Activated T-helper 2 cell treated with anti-CD3 and anti-CD28 coated beads, Interferon-gamma antibody, Interleukin-2, Interleukin-4, amounts not matched to agents 10 μg/mL and 5 μg/mL and 100 μg/mL, durations not matched to agents 14 hours and 24 hours and 36 hours (primary cell): ENCODE measurements around the gene MRPL48. TPM values are rescaled to one million over a fixed set of nuclear protein-coding genes. Genes with fewer than 3 reads are reported as not detected.
"Not testable (repeated sequence)": the region's sequence is repeated elsewhere in the genome, so short reads cannot be mapped to it uniquely, and the experiment has no call there.

Experiments used
- DNase-seq: peaks from one replicate; pipeline ENCODE4 v3.0.0; 2021; ENCODE audit warnings: low spot score
- H3K27ac Mint-ChIP-seq: one replicate; pipeline ENCODE4 v1.8.0; 2021; ENCODE audit warnings: mixed read lengths
- H3K27me3 Mint-ChIP-seq: one replicate; pipeline ENCODE4 v1.8.0; 2021; ENCODE audit warnings: low read depth, mixed read lengths
- H3K36me3 Mint-ChIP-seq: one replicate; pipeline ENCODE4 v1.8.0; 2021; ENCODE audit warnings: low read depth, mixed read lengths
- H3K4me1 Mint-ChIP-seq: one replicate; pipeline ENCODE4 v1.8.0; 2021; ENCODE audit warnings: low read depth, mixed read lengths
- H3K4me3 Mint-ChIP-seq: one replicate; pipeline ENCODE4 v1.8.0; 2021; ENCODE audit warnings: low read depth, mild to moderate bottlenecking, moderate library complexity, mixed read lengths
- H3K9me3 Mint-ChIP-seq: one replicate; pipeline ENCODE4 v1.8.0; 2021; ENCODE audit warnings: mixed read lengths
- intact Hi-C: fragments of 100-400 bp; cut with micrococcal nuclease; formaldehyde crosslinking; loops from one replicate; pipeline ENCODE4 v1.15.1; 2023
- total RNA-seq: library from RNA; stranded (reverse); gene quantifications from 2 replicates; pipeline ENCODE4 v1.2.3, GENCODE V29; 2022

The MRPL48 gene
- total RNA-seq, 1 donor from 2014 or later: 63.1 TPM

DNA sequence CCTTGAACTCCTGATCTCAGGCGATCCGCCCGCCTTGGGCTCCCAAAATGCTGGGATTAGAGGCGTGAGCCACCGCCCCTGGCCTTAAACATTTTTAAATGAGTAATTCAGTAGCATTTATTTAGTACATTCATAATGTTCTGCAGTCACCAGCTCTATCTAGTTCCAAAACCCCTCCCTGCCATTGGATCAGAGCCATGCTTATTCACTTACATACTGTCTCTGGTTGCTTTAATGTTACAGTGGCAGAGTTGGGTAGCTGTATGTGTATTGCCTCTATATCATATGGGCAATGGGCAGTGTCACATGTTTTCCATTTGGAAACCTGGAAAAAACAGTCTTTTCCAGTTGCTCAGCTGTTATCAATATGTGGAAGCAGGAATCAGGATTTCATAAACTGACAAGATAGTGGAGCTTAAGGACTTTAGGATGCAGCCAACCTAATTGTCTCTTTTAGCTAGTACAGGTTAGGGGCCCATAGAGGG, 78.5 kb downstream of the MRPL48 start:
- Mint-ChIP-seq H3K27ac (no peak overlapping the region), H3K36me3 (peaks cover 42% of the 10 kb centered on the region), H3K27me3 (no peaks in the 10 kb centered on the region), H3K4me1 (no peaks in the 10 kb centered on the region), H3K4me3 (no peak overlapping the region), H3K9me3 (no peaks in the 10 kb centered on the region)
- DNase-seq: no peak
- intact Hi-C loops: no loop called here

DNA sequence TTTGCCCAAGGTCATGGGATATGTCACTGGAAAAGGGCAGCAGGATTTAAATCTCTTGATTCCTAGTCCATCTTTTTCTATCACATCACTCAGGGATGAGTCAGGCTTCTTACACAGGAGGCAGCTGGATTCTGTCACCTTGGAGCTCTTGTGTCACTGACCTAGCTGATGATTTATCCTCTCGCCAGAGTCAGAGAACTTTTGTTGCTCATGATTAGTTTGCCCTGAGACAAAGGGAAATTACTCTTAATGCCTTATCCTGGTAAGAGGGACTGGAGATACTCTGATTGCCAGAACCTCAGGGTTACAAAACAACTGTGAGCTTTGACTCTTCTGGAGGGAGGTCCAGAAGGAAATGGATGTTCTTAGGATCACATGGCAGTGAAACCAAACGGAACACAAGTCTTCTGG, 78.9 kb downstream of the MRPL48 start:
- Mint-ChIP-seq H3K36me3 (peaks cover 42% of the 10 kb centered on the region), H3K4me3 (no peak overlapping the region), H3K27me3 (no peaks in the 10 kb centered on the region), H3K27ac (no peak overlapping the region), H3K9me3 (no peaks in the 10 kb centered on the region), H3K4me1 (no peaks in the 10 kb centered on the region)
- intact Hi-C loops: no loop called here
- no peak for DNase-seq

DNA sequence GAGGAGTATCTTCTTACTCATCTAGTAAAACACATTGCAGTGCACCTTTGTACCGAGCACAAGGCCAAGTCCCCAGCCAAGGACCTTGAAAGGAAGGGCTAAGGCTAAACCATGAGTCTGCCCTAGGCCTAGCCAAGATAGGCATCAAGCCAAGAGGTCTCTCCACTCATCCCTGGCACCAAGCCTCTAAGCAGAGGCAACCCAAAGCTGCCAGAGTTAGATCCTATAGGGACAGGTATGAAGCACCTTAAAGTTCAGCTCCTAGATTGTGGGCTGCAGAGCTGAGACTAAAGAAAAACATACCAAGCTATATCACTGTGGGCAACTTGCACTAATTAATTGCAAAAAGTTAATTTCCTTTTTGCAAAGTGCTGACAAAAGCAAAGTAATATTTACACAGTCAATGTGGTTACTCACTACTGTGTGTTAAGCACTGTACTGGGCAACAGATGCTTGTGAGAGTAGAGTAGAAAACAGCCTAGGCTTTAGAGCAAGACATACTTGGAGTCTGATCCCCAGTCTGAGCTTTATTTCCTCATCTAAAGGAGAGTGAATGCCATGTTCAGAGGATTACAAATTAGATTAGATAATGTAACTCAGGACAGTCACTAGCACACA, 81.8 kb downstream of the MRPL48 start:
- Mint-ChIP-seq H3K4me3 (no peak overlapping the region), H3K9me3 (no peaks in the 10 kb centered on the region), H3K27ac (no peak overlapping the region), H3K27me3 (no peaks in the 10 kb centered on the region), H3K36me3 (peaks cover 47% of the 10 kb centered on the region), H3K4me1 (no peaks in the 10 kb centered on the region)
- intact Hi-C loops: no loop called here
- DNase-seq: no peak

DNA sequence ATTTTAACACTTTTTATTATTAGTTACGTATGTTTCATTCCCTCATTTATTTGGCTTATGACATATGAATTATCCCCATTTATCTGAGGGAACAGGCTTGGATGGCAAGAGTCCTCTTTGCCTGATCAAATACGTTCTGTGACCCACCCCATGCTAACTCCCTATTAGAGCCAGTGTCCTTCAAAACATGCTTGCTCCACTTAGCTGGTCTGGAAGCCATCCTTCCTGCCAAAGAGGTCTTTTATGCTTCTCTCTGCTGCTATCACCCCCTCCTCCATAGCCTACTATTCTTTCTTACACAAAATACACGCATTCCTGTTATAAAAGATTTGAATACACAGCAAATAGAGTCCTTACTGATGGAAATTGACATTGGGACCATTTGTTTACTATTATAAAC, 82.6 kb downstream of the MRPL48 start:
- intact Hi-C loops: no loop called here
- Mint-ChIP-seq H3K9me3 (no peaks in the 10 kb centered on the region), H3K27me3 (no peaks in the 10 kb centered on the region), H3K4me3 (no peak overlapping the region), H3K27ac (no peak overlapping the region), H3K36me3 (peaks cover 47% of the 10 kb centered on the region), H3K4me1 (peaks cover 8% of the 10 kb centered on the region)
- DNase-seq: no peak

DNA sequence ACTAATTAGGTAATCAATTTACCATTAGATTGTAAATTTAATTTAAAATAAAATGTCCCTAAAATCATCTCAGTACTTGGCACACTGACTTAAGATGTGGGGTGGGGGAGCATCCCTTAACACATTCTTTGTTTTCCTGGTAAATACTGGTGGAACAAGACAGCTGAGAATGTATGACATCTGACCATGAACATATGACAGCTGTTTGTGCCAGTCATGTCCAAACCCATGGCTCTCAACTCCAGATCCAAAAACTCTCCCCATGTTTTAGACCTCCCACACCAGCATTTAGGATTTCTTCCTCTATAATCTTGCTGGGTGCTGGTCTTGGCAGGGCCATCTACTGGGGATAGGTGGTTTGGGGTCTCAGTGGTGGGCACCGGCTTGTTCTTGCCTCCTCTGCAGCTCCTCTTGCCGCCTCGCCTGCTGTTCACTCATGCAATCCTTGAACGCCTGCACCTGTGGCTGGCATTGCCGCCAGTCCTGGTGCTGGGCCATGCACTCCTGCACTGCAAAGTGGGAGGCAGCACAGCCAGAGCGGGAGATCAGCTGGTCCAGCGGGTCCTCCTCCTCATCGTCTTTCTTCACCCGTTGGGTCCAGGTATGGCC, 85.2 kb downstream of the MRPL48 start:
- no peaks in the 10 kb centered on the region for H3K27me3 Mint-ChIP-seq
- no peak overlapping the region for H3K27ac Mint-ChIP-seq

DNA sequence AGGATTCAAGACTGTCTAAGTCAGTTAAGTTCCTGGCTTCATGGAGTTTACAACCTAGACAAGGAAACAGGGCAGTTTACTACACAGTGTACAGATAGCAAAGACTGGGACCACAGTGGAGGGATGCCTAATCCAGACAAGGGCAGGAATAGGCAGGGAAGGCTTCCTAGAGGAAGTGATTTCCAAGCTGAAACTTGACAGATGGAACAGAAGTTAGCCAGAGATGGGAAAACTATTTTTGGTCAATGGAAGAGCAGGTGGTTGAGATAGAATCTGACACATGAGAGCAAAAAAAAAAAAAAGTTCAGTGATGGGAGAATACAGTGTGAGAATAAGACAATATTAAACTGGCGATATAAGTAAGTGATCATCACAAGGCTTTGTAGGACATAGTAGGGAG, 87.7 kb downstream of the MRPL48 start:
- peak overlapping the region; percentile 96 for H3K27ac Mint-ChIP-seq
- no peaks in the 10 kb centered on the region for H3K9me3 Mint-ChIP-seq
- intact Hi-C loops: loop anchor here (5.0 kb wide), 1 partner anchor 297 kb away; the partner anchor contains the start of genes C2CD3 and PPME1
- H3K4me3 Mint-ChIP-seq: peak overlapping the region; percentile 98
- H3K27me3 Mint-ChIP-seq: no peaks in the 10 kb centered on the region
- H3K36me3 Mint-ChIP-seq: peaks cover 41% of the 10 kb centered on the region
- peaks cover 19% of the 10 kb centered on the region for H3K4me1 Mint-ChIP-seq
- no peak for DNase-seq

More for the DNA sequence above, 85.2 kb downstream of the MRPL48 start:
- Mint-ChIP-seq H3K4me1 (peaks cover 17% of the 10 kb centered on the region), H3K4me3 (no peak overlapping the region), H3K9me3 (no peaks in the 10 kb centered on the region), H3K36me3 (peaks cover 53% of the 10 kb centered on the region)
- DNase-seq: no peak
- intact Hi-C loops: no loop called here

DNA sequence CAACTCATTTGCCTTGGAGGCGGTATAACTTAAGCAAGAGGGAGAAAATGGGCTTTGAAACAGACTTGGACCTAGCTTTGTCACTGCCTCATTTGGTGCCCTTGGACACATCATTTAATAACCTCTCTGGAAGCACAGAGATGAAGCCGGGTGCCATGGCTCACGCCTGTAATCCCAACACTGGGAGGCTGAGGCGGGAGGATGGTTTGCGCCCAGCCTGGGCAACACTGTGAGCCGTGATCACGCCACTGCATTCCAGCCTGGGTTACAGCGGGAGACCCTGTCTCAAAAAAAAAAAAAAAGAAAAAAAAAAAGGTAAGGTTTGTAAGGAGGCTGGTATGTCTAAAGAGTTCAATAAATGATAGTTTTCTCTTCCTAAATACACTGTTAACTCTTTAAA, 88.2 kb downstream of the MRPL48 start:
- Mint-ChIP-seq H3K27me3 (no peaks in the 10 kb centered on the region), H3K4me3 (peak overlapping the region; percentile 98), H3K4me1 (peaks cover 19% of the 10 kb centered on the region), H3K9me3 (no peaks in the 10 kb centered on the region), H3K27ac (peak overlapping the region; percentile 96), H3K36me3 (peaks cover 40% of the 10 kb centered on the region)
- DNase-seq: no peak
- intact Hi-C loops: loop anchor here (1.0 to 5.0 kb wide), 4 partner anchors 97 to 296 kb away; partner anchors contain the start of genes C2CD3, PPME1 and RAB6A

DNA sequence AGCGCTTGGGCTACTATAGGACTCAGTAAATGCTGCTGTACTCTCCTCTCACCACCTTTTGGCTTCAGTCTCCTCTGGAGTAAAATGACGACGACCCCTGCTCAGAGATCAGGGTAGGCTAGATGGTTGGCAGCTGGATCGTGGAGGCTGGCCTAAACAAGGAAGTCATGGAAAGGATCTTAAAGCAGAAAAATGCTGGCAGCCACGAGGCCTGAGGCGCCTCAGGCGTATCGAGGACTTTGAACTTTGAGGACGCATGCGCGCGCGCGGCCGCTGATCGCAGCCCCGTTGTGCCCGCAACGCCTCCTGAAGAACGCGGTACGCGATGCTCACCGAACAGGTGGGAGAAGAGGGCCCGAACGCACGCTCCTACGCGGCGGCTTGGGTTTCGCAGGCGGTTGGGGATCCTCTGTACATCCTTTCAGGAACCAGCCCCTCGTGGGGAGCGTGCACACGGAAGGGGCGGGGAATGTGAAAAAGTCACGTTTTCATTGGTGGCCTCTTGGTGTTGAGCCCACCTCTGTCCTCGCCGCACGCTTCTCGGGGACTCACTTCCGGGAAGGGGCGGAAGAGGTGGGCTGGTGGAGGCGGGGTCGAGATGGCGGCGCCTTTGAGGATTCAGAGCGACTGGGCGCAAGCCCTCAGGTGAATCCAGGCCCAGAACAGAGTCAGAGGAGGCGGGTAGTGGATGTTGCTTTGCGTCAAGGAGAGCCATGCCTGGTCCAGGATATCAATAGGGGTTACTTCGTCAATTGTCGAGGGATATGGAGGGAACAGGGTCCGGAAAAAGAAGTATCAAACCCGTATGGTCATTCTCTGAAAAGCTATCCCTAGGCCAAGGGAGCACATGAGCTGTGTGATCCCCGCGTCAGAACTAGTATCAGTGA, 89.0 kb downstream of the MRPL48 start, which contains the start of the genes COA4 and PAAF1:
Gene COA4 (minus strand): TSS at position 423 of the 887 bp plus-strand sequence. CDS start 3,468 bp downstream, outside the sequence.
Gene PAAF1 (plus strand): TSS at position 576 of the 887 bp plus-strand sequence. CDS start 23 bp downstream, at position 599.
- H3K27me3 Mint-ChIP-seq: no peaks in the 10 kb centered on the region
- DNase-seq: peak; percentile 93
- H3K4me1 Mint-ChIP-seq: peaks cover 19% of the 10 kb centered on the region
- intact Hi-C loops: loop anchor here (1.0 to 5.0 kb wide), 4 partner anchors 98 to 296 kb away; partner anchors contain the start of genes C2CD3, PPME1 and RAB6A
- H3K4me3 Mint-ChIP-seq: peak within 1 kb of the TSS; percentile 98
- peak within 1 kb of the TSS; percentile 96 for H3K27ac Mint-ChIP-seq
- H3K36me3 Mint-ChIP-seq: peaks cover 36% of the 10 kb centered on the region
- no peaks in the 10 kb centered on the region for H3K9me3 Mint-ChIP-seq

DNA sequence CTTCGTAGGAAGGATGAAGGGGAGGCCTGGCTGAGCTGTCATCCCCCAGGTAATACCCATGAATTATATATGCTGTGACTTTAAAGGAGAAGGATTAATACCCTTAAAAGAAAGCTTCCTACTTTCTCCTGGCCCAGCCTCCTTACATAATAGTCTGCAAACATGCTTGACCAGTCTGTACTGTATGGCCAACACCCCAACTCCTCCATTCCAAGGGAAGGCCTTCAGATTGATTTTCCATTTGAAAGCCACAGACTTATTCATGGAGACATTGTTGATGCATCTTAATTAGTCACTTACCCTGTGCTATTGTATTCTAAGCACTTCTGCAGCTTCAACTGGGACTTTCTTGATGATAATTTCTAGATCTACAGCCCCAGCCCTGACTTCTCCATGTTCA, 91.1 kb downstream of the MRPL48 start:
- DNase-seq: no peak
- no peak overlapping the region for H3K4me3 Mint-ChIP-seq
- intact Hi-C loops: loop anchor here (5.0 kb wide), 1 partner anchor 294 kb away; the partner anchor contains the start of genes C2CD3 and PPME1
- H3K27me3 Mint-ChIP-seq: no peaks in the 10 kb centered on the region
- H3K9me3 Mint-ChIP-seq: no peaks in the 10 kb centered on the region
- H3K27ac Mint-ChIP-seq: no peak overlapping the region
- peaks cover 25% of the 10 kb centered on the region for H3K36me3 Mint-ChIP-seq
- peaks cover 19% of the 10 kb centered on the region for H3K4me1 Mint-ChIP-seq

DNA sequence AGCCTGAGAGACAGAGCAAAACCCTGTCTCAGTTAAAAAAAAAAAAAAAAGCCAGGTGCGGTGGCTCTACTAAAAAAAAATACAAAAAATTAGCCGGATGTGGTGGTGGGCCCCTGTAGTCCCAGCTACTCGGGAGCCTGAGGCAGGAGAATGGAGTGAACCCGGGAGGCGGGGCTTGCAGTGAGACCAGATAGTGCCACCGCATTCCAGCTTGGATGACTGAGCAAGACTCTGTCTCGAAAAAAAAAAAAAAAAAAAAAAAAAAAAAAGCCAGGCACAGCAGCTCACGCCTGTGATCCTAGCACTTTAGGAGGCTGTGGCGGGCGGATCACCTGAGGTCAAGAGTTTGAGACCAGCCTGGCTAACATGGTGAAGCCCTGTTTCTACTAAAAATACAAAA, 92.8 kb downstream of the MRPL48 start:
- H3K4me1 Mint-ChIP-seq, H3K9me3 Mint-ChIP-seq, H3K27me3 Mint-ChIP-seq, intact Hi-C loops, H3K27ac Mint-ChIP-seq, H3K4me3 Mint-ChIP-seq, DNase-seq: not testable (repeated sequence)
- H3K36me3 Mint-ChIP-seq: peaks cover 17% of the 10 kb centered on the region

DNA sequence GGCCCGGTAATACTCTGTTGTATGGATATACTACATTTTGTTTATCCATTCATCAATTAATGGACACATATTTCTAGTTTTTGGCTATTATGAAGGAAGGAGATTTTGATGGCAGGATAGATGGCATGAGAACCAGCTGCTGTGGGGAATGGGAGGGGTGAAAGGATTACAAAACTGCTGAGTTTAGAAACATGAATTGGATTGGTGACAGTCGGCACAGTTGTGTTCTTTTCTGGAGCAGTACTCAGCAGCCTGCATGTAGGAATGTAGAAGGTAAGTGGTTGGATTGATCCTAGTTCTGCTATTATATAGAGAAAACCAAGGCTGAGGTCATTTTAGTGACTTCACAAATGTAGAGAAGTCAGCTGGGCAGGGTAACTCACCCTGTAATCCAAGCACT, 96.2 kb downstream of the MRPL48 start:
- Mint-ChIP-seq H3K9me3 (no peaks in the 10 kb centered on the region), H3K4me1 (no peaks in the 10 kb centered on the region), H3K4me3 (no peak overlapping the region), H3K27me3 (no peaks in the 10 kb centered on the region), H3K36me3 (peaks cover 20% of the 10 kb centered on the region), H3K27ac (no peak overlapping the region)
- intact Hi-C loops: no loop called here
- DNase-seq: no peak

DNA sequence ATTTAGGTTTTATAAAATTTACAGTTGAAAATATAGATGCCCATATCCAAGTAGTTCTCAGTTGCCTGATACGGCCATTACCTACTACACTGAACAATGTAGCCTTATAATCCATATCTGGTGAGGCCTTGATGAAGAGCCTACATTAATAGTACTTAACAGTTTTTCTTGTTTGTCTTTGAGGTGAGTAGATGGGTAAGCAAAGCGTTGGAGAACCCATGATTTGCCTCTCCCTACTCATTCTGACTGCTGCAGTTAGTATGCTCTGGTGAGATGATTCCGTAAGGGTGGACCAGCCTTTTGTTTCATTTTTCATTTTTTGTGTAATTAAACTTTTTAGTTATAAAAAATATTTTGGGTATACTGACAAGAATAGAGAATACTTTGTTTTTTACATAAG, 100.6 kb downstream of the MRPL48 start:
- H3K27me3 Mint-ChIP-seq: no peaks in the 10 kb centered on the region
- H3K36me3 Mint-ChIP-seq: peaks cover 32% of the 10 kb centered on the region
- intact Hi-C loops: no loop called here

More for the DNA sequence above, 100.6 kb downstream of the MRPL48 start:
- DNase-seq: no peak
- Mint-ChIP-seq H3K27ac (no peak overlapping the region), H3K4me3 (no peak overlapping the region), H3K4me1 (peaks cover 1% of the 10 kb centered on the region), H3K9me3 (no peaks in the 10 kb centered on the region)
